ENCODE results near the gene ARHGAP33. TPM values are rescaled to one million over a fixed set of nuclear protein-coding genes. Genes with fewer than 3 reads are reported as not detected.
A peak's percentile ranks its signal among the peaks of the same experiment; 100 is the strongest.

The ARHGAP33 gene
- total and polyA plus RNA-seq, 7 donors = 0.68 to 4.0 (median 1.4) TPM

GRCh38 chr19:35746531-35746930 is 28.8 kb upstream of the ARHGAP33 start:
- no peak for ATAC-seq
- Histone ChIP-seq H3K27me3 (ENCODE audit: insufficient read depth in 3 of 3, low read length in 2 of 3) (no peaks in the 10 kb centered on the region), H3K9me3 (no peaks in the 10 kb centered on the region), H3K4me1 (peaks cover 42% of the 10 kb centered on the region), H3K27ac (peak overlapping the region; percentile 100), H3K4me3 (peak overlapping the region; percentile 89), H3K36me3 (ENCODE audit: insufficient read depth in 1 of 2, low read depth in 1 of 2) (peaks cover 0 to 30% of the 10 kb centered on the region in 2 donors)
- intact Hi-C loops (cut with DNase I) = loop anchor here in 1 of 2 donors (5.0 kb wide), 1 partner anchor 186 kb away; no protein-coding TSS in a partner anchor
- 83 to 90% (median 84%) methylated on average over 5 of the region's 5 CpGs for WGBS, 3 donors
- no peak for TF ChIP-seq CTCF (IDR thresholded peaks at IDR 0.05)
- DNase-seq = no peak

- Histone ChIP-seq H3K9me3 (no peaks in the 10 kb centered on the region), H3K27me3 (ENCODE audit: insufficient read depth in 3 of 3, low read length in 2 of 3) (no peaks in the 10 kb centered on the region)
Measured at GRCh38 chr19:35748106-35749020, 27.0 kb upstream of the ARHGAP33 start, which contains the start of gene LIN37. TSS of gene LIN37 (plus strand) at chr19:35748576. CDS start at chr19:35748725, 149 bp downstream.

GRCh38 chr19:35750167-35750566 is 25.2 kb upstream of the ARHGAP33 start:
- intact Hi-C loops (cut with DNase I) = no loop called here
- H3K9me3 ChIP-seq = no peaks in the 10 kb centered on the region
- no peak for TF ChIP-seq CTCF (IDR thresholded peaks at IDR 0.05)
- H3K4me1 ChIP-seq = peaks cover 31% of the 10 kb centered on the region
- H3K27ac ChIP-seq = no peak overlapping the region
- DNase-seq (no peak), ATAC-seq (no peak)
- WGBS, 3 donors = 90 to 93% (median 92%) methylated on average over 5 of the region's 5 CpGs
- no peaks in the 10 kb centered on the region for H3K27me3 ChIP-seq (ENCODE audit: insufficient read depth in 3 of 3, low read length in 2 of 3)
- no peak overlapping the region for H3K4me3 ChIP-seq
- H3K36me3 ChIP-seq (ENCODE audit: insufficient read depth in 1 of 2, low read depth in 1 of 2) = peaks cover 0 to 27% of the 10 kb centered on the region in 2 donors

More at GRCh38 chr19:35748106-35749020, 27.0 kb upstream of the ARHGAP33 start, which contains the start of gene LIN37:
- H3K27ac ChIP-seq = peak within 1 kb of the TSS; percentile 81
- H3K4me1 ChIP-seq = peaks cover 42% of the 10 kb centered on the region
- WGBS, 3 donors = 0 to 1% (median 1%) methylated on average over 45 of the region's 45 CpGs
- peak; percentile 82 to 87 (median 84) for ATAC-seq
- peaks cover 0 to 27% of the 10 kb centered on the region in 2 donors for H3K36me3 ChIP-seq (ENCODE audit: insufficient read depth in 1 of 2, low read depth in 1 of 2)
- no peak for TF ChIP-seq CTCF (IDR thresholded peaks at IDR 0.05)
- DNase-seq = peak; percentile 99 to 100
- H3K4me3 ChIP-seq = peak within 1 kb of the TSS; percentile 99
- intact Hi-C loops (cut with DNase I) = loop anchor here in 1 of 2 donors (5.0 kb wide), 1 partner anchor 184 kb away; no protein-coding TSS in a partner anchor

GRCh38 chr19:35751839-35752745 is 23.3 kb upstream of the ARHGAP33 start:
- H3K27me3 ChIP-seq (ENCODE audit: insufficient read depth in 3 of 3, low read length in 2 of 3) = no peaks in the 10 kb centered on the region
- ATAC-seq (no peak), DNase-seq (no peak)
- intact Hi-C loops (cut with DNase I) = no loop called here
- H3K27ac ChIP-seq = no peak overlapping the region
- no peaks in the 10 kb centered on the region for H3K9me3 ChIP-seq
- H3K4me1 ChIP-seq = peaks cover 22% of the 10 kb centered on the region
- no peak overlapping the region for H3K4me3 ChIP-seq
- no peak for TF ChIP-seq CTCF (IDR thresholded peaks at IDR 0.05)
- H3K36me3 ChIP-seq (ENCODE audit: insufficient read depth in 1 of 2, low read depth in 1 of 2) = peaks cover 0 to 24% of the 10 kb centered on the region in 2 donors
- 73 to 84% (median 83%) methylated on average over 13 to 14 of the region's 14 CpGs for WGBS, 3 donors
